Right cardiac atrium (tissue), 5 donors: ENCODE data around the gene ACSF3. TPM values are rescaled to one million over a fixed set of nuclear protein-coding genes. Genes with fewer than 3 reads are reported as not detected.

Experiments used
- ATAC-seq, 2 donors: fragments of 200-7000 bp; cut with Tn5 transposase; one replicate each; pipeline versions ENCODE4 v1.8.0 to v1.9.1; 2020; ENCODE audit warnings: moderate library complexity in 2 of 2, mild to moderate bottlenecking in 1 of 2
- DNase-seq, 3 donors: peaks; one replicate each; pipeline ENCODE4 v3.0.0-alpha.2; 2020
- H3K27ac ChIP-seq: one replicate; pipeline ENCODE4 v1.5.1; 2013; ENCODE audit warnings: mild to moderate bottlenecking, low read length, control low read depth, moderate library complexity
- H3K27me3 ChIP-seq: one replicate; pipeline ENCODE4 v1.6.1; 2013; ENCODE audit not compliant: control insufficient read depth, insufficient read depth
- H3K4me1 ChIP-seq: one replicate; pipeline ENCODE4 v1.6.1; 2013; ENCODE audit warnings: low read length; ENCODE audit not compliant: control insufficient read depth, insufficient read depth
- H3K4me3 ChIP-seq: one replicate; pipeline ENCODE4 v1.5.1; 2013; ENCODE audit warnings: low read length, control low read depth
- H3K9me3 ChIP-seq: one replicate; pipeline ENCODE4 v1.6.1; 2013; ENCODE audit warnings: low read length; ENCODE audit not compliant: control insufficient read depth
- WGBS: extraction: QIAGEN DNeasy Blood & Tissue Kit; methylation state at CpG from one replicate; pipeline ENCODE4 v1.1.7; 2013; 5-methylcytosine and 5-hydroxymethylcytosine counted together
- intact Hi-C, 4 donors: fragments of 100-400 bp; cut with DNase I; formaldehyde crosslinking; loops; one replicate each; pipeline versions ENCODE4 v1.11.0 to v1.14.0; 2022 to 2023
- polyA plus RNA-seq: library from polyadenylated mRNA; stranded (reverse); fragments of 200-250 nt; gene quantifications from one replicate; pipeline ENCODE4 v1.2.3, GENCODE V29; 2013
- total RNA-seq, 4 donors: library from RNA; stranded (reverse); fragmentation: NEBNext Ultra II Directional; extraction: Animal tissue kit (Norgen Biotek cat#: 25700); gene quantifications; one replicate each; pipeline ENCODE4 v1.2.1, GENCODE V29; 2021
- donor health status: healthy with polysubstance abuse.
- donor health status: DM: no; HTN: yes; CAD: no.
- donor health status: DM: no; HTN: no; CAD: no.
- donor health status: DM: no; HTN: yes; CAD: no; lungs with severe emphysema.
- donor health status: DM: yes; HTN: yes; CAD: no.

The ACSF3 gene
- total and polyA plus RNA-seq, 5 donors = 13.9 to 22.4 (median 16.4) TPM

DNA sequence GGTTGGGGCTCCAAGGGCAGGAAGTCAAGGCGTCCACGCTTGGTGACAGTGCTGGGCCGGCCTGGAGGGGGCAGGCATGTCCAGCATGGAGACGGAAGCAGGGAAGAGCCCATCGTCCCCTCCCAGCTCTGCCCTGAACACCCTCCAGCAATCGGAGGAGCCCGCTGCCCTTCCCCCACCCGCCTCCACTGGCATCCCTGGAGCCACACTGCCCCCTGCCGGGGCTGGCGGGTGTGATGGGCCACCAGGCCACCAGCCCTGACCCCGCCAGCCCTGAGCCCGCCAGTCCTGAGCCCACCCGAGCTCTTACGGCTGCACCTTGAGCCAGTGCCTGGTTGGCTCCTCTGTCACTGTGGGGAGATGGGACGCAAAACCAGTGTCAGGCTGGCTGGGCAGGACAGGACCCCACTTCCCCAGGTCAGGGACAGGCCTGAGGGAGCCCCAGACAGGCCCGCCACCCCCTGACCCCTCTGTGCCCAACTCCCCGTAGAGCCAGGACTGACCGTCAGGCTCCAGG is 73.8 kb downstream of the ACSF3 start:
- Histone ChIP-seq H3K4me3 (no peak overlapping the region), H3K4me1 (no peaks in the 10 kb centered on the region), H3K9me3 (no peaks in the 10 kb centered on the region), H3K27ac (no peak overlapping the region), H3K27me3 (no peaks in the 10 kb centered on the region)
- DNase-seq (peak; percentile 86 to 95 (median 95)), ATAC-seq (peak; percentile 57 to 72)
- intact Hi-C loops = loop anchor here in 3 of 4 donors (5.0 to 10.0 kb wide), 4 partner anchors 230 to 430 kb away; partner anchors contain the start of gene APRT (in 1 of the 3)
- WGBS = 13% methylated on average over 18 of the region's 18 CpGs

- Histone ChIP-seq H3K4me3 (no peak overlapping the region), H3K9me3 (no peaks in the 10 kb centered on the region), H3K27ac (no peak overlapping the region), H3K4me1 (no peaks in the 10 kb centered on the region), H3K27me3 (no peaks in the 10 kb centered on the region)
- intact Hi-C loops = loop anchor here in 3 of 4 donors (5.0 to 10.0 kb wide), 4 partner anchors 231 to 431 kb away; partner anchors contain the start of gene APRT (in 1 of the 3)
- DNase-seq (peak; percentile 11 to 56 (median 47)), ATAC-seq (no peak)
- WGBS = 70% methylated on average over 23 of the region's 23 CpGs
Measured at GRCh38 chr16:89168381-89169189, 74.9 kb downstream of the ACSF3 start.

- peak; percentile 14 to 53 (median 42) for DNase-seq
- intact Hi-C loops = loop anchor here in 3 of 4 donors (5.0 to 10.0 kb wide), 4 partner anchors 232 to 432 kb away; partner anchors contain the start of gene APRT (in 1 of the 3)
- Histone ChIP-seq H3K27ac (no peak overlapping the region), H3K27me3 (no peaks in the 10 kb centered on the region), H3K4me3 (no peak overlapping the region), H3K4me1 (no peaks in the 10 kb centered on the region), H3K9me3 (no peaks in the 10 kb centered on the region)
- WGBS = 80% methylated on average over 14 of the region's 14 CpGs
- no peak for ATAC-seq
Measured at GRCh38 chr16:89169778-89170177, 76.1 kb downstream of the ACSF3 start.

- no peaks in the 10 kb centered on the region for H3K27me3 ChIP-seq
- WGBS = 17% methylated on average over 34 of the region's 34 CpGs
- peak; percentile 30 to 70 (median 39) for DNase-seq
Measured at GRCh38 chr16:89170346-89171215, 76.9 kb downstream of the ACSF3 start.

DNA sequence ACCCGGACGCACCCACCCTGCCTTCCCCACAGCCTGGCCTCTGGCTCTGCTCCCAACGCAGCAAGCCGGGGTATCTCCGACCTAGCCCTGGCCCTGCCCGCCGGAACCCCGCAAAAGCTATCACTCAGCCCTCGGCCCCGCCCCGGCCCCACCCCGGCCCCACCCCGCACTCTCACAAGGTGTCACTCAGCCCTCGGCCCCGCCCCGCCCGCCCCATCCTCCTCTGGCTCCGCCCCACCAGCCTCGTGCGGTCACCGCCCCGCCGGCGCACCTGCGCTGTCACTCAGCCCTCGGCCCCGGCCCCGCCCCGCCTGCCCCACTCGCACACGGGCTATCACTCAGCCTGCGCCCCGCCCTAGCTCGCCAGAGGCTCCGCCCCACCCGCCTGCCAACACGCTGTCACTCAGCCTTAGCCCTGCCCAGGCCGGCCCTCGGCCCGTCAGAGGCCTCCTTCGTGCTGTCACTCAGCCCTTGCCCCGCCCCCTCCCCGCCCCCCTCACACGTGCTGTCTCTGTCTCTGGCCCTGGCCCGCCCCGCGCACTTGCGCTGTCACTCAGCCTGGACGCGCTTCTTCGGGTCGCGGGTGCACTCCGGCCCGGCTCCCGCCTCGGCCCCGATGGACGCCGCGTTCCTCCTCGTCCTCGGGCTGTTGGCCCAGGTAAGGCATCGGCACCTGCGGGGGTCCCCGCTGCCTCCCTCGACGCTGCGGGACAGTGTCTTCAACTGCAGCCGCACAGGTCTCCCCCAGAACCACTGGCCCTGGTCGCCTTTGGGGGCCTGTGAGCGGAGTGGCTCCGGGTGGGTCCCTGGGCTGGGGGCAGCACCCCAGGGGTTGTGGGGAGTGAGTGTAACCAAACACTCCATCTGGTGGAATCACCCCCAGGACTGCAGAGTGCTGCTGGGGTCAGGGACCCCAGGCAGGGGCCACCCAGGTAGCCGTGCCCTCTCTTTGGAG is 77.8 kb downstream of the ACSF3 start, which contains the start of gene CDH15:
Gene CDH15, plus strand, starts transcription at position 533 of the 955 bp plus-strand sequence. Its CDS starts 84 bp downstream, at position 617.
- ATAC-seq (peak; percentile 90 to 91), DNase-seq (peak; percentile 92 to 97 (median 95))
- Histone ChIP-seq H3K27me3 (no peaks in the 10 kb centered on the region), H3K27ac (no peak within 1 kb of the TSS), H3K4me1 (no peaks in the 10 kb centered on the region), H3K9me3 (no peaks in the 10 kb centered on the region), H3K4me3 (peak within 1 kb of the TSS; percentile 22)
- intact Hi-C loops = no loop called here
- 7% methylated on average over 74 of the region's 74 CpGs for WGBS

More at GRCh38 chr16:89170346-89171215, 76.9 kb downstream of the ACSF3 start:
- ATAC-seq = no peak
- Histone ChIP-seq H3K9me3 (no peaks in the 10 kb centered on the region), H3K27ac (no peak overlapping the region), H3K4me1 (no peaks in the 10 kb centered on the region), H3K4me3 (peak overlapping the region; percentile 22)
- intact Hi-C loops = no loop called here

DNA sequence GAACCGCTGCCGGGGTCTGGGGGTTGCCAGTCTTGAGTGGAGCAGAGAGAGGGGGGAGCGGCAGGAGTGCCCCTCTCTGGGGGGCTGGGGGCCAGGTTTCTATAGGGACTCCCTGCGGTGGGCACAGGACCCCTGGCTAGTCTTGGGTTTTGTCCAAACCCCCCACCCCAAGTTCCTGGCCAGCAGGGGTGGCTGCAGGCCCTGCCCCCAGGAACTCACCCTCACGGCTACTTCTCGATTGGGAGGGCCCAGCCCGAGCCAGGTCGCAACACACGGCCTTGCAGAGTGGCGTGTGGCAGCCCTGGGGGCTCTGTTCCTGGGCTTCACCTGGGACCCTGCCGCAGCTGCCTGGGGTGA is 78.5 kb downstream of the ACSF3 start:
- H3K27ac ChIP-seq = no peak overlapping the region
- DNase-seq (peak in 2 of 3 donors; percentile 43 to 70), ATAC-seq (no peak)
- H3K9me3 ChIP-seq = no peaks in the 10 kb centered on the region
- H3K4me1 ChIP-seq = no peaks in the 10 kb centered on the region
- H3K27me3 ChIP-seq = no peaks in the 10 kb centered on the region
- H3K4me3 ChIP-seq = no peak overlapping the region
- WGBS = 86% methylated on average over 11 of the region's 11 CpGs
- intact Hi-C loops = no loop called here

DNA sequence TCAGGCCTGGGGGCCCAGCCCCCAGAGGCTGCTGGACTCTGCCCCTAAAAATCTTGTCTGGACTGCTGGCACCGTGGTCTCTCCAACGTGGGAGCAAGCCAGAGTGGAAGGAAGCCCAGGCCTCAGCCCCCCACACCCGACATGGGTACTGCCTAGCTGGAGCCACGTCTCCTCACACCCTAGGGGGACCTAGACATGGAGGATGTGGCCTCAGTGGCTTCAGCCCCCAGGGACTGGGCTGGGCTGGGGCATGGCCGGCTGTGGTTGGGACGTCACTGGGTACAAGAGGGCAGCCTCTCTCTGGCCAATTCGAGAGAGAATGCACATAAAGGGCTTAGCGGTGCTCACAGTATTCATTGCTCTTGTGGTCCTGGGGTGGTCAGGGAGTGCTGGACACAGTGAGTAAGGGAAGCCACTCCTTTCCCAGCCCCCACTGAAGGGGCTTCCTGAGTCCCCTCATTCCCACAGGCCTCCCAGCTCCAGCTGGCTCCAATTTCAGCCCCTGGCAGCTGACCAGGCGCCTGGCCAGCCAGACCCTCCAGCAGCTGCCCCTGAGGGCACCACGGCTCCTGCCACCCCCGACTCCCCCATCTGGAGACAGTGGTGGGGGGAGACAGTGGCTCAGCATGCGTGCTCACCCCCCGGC is 79.0 kb downstream of the ACSF3 start:
- Histone ChIP-seq H3K9me3 (no peaks in the 10 kb centered on the region), H3K4me1 (no peaks in the 10 kb centered on the region), H3K27ac (no peak overlapping the region), H3K4me3 (no peak overlapping the region), H3K27me3 (no peaks in the 10 kb centered on the region)
- 46% methylated on average over 13 of the region's 13 CpGs for WGBS
- DNase-seq = peak in 2 of 3 donors; percentile 41 to 62
- ATAC-seq = no peak
- intact Hi-C loops = no loop called here

DNA sequence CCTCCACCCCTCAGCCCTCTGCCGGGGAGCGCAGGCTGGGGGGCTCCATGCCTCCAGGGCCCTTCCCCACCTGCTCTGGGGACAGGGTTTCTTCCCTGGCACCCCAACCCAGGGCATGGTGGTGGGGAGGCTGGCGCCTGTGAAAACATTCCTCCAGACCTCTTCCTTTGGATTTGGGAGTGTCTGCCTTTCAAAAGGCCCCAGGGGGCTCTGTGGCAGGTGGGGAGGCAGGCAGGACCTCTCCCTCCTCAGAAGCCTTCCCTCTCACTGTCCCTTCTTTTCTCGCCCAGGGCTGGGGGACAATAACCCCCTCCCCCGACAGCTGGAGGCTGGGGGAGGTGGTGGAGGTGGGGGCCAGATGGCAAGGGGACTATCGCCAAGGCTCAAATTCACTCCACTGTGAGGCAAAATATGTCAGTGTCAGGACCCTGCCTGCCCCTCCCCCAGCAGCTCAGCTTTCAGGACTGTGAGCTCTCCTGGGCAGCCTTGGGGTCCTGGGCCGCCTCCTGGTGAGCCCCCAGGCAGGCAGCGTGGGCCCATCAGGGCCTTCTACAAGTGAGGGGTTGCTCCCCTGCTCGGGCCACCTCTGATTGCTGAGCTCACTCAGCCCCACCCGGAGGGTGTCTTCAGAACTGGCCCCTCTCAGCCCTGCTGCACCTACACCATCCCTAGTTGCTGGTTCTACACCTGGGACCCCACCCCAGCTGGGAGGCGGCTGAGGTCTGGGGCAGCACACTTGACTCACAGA is 79.7 kb downstream of the ACSF3 start:
- no peaks in the 10 kb centered on the region for H3K27me3 ChIP-seq
- no peaks in the 10 kb centered on the region for H3K9me3 ChIP-seq
- H3K4me3 ChIP-seq = no peak overlapping the region
- ATAC-seq (no peak), DNase-seq (peak in 1 of 3 donors; percentile 39)
- intact Hi-C loops = no loop called here
- H3K27ac ChIP-seq = no peak overlapping the region
- 72% methylated on average over 11 of the region's 11 CpGs for WGBS
- no peaks in the 10 kb centered on the region for H3K4me1 ChIP-seq

- H3K4me1 ChIP-seq = no peaks in the 10 kb centered on the region
- WGBS = 73% methylated on average over 23 of the region's 23 CpGs
- intact Hi-C loops = no loop called here
- no peak overlapping the region for H3K4me3 ChIP-seq
- ATAC-seq = no peak
- H3K9me3 ChIP-seq = no peaks in the 10 kb centered on the region
- DNase-seq = no peak
- H3K27ac ChIP-seq = no peak overlapping the region
- H3K27me3 ChIP-seq = no peaks in the 10 kb centered on the region
Measured at GRCh38 chr16:89174055-89174827, 80.6 kb downstream of the ACSF3 start.
